Dermis blood vessel endothelial cell (primary cell): Measurements from ENCODE around the gene TMEM80. TPM values are rescaled to one million over a fixed set of nuclear protein-coding genes. Genes with fewer than 3 reads are reported as not detected.
"Not testable (repeated sequence)": the region's sequence is repeated elsewhere in the genome, so short reads cannot be mapped to it uniquely, and the experiment has no call there.

Source experiments
- DNase-seq: peaks from one replicate; pipeline ENCODE4 v3.0.0; 2010
- total RNA-seq: library from RNA; depleted of rRNA; stranded (reverse); fragments of >200 nt; gene quantifications from 2 replicates; pipeline ENCODE4 v1.2.3, GENCODE V29; 2014

Gene TMEM80
- total RNA-seq, 1 donor from 2014 or later, result 12.4 TPM

DNA sequence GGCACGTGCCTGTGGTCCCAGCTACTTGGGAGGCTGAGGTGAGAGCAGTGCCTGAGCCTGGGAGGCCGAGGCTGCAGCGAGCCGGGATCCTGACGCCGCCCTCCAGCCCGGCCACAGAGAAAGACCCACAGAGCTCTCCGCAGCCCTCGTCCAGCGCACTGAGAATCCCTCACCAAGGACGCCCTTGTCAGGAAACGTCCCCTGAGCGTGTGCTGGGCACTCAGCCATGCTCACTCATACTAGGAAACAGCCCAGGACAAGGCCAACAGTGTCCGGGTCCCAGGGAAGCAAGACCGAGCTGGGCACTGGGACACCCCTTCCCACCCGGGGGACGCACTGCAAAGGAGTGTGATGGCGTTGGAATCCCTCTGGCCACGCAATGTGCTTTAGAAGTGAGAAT is 15.1 kb upstream of the TMEM80 start:
- DNase-seq, result no peak

- no peak for DNase-seq
Measured at GRCh38 chr11:680970-681369, 14.6 kb upstream of the TMEM80 start.

DNA sequence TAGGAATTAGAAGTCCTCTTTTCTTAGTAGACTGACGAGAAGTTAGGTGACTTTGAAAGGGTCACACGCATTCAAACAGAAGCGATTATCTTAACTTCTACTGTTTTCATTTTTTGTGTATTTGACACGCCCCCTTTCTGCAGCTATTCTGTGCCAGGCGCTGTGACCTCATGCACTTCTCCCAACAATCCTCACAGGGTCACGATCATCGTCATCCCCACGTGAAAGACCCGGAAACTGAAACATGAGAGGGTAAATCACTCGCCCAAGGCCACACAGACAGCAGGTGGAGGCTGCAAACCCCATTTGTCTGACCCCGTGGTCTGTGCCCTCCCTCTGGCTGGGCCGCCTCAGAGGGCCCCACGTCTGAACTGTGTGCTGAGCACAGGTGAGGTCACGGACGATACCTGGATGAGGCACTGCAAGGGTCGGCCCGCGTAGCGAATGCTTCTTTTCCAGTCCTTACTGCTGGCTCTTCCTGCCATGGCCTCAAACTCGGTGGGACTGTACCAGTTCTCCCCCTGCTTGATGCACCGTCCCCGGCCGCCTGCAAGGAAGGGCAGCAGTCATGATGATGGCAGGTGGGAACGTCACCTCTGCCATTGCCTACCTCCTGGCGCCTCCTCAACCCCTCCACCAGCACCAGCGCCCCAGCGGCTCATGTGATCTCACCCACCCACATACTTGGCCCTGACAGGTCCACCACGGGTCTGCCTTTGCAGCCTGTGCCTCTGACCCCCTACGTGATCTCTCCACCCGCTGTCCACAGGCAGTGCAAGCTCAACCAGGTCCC is 9.0 kb upstream of the TMEM80 start:
- DNase-seq, result no peak

- DNase-seq, result no peak
Measured at GRCh38 chr11:687751-688150, 7.9 kb upstream of the TMEM80 start.

- no peak for DNase-seq
Measured at GRCh38 chr11:688681-689080, 6.9 kb upstream of the TMEM80 start.

GRCh38 chr11:689625-690024 is 6.0 kb upstream of the TMEM80 start:
- DNase-seq, result peak; percentile 73

DNA sequence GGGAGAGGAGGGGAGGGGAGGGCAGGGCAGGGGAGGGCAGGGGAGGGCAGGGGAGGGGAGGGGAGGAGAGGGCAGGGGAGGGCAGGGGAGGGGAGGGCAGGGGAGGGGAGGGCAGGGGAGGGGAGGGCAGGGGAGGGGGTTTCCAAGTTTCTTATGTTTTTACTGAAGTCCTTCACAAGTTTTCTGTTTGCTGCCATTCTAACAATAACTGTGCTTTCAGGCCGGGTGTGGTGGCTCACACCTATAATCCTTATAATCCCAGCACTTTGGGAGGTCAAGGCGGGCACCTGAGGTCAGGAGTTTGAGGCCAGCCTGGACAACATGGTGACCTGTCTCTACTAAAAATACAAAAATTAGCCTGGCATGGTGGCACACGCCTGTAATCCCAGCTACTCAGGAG is 5.4 kb upstream of the TMEM80 start:
- DNase-seq, result not testable (repeated sequence)

GRCh38 chr11:690738-691633 is 4.6 kb upstream of the TMEM80 start:
- peak; percentile 33 for DNase-seq

- DNase-seq, result no peak
Measured at GRCh38 chr11:691710-692590, 3.7 kb upstream of the TMEM80 start.

GRCh38 chr11:692824-693414 is 2.7 kb upstream of the TMEM80 start:
- no peak for DNase-seq

DNA sequence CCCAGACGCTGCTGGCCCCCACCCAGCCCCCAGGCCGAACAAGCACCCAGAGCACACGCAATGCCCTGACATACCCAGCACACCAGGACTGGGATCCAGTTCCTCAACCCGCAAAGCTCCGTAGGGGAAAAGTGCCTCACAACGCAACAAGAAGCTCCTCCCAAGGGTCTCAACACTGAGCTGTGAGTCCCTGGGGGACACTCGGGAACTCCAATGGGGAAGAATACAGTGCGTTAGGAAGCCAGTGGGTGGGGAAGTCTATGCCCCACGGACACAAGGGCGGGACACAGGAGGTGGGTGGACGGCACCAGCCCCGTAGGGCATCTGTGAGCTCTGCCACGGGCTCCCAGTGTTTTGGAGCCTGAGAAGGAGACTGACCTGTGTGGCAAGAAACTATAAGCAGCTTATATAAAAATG is 2.2 kb upstream of the TMEM80 start:
- DNase-seq, result peak; percentile 34

GRCh38 chr11:693887-694562 is 1.6 kb upstream of the TMEM80 start:
- DNase-seq, result no peak

DNA sequence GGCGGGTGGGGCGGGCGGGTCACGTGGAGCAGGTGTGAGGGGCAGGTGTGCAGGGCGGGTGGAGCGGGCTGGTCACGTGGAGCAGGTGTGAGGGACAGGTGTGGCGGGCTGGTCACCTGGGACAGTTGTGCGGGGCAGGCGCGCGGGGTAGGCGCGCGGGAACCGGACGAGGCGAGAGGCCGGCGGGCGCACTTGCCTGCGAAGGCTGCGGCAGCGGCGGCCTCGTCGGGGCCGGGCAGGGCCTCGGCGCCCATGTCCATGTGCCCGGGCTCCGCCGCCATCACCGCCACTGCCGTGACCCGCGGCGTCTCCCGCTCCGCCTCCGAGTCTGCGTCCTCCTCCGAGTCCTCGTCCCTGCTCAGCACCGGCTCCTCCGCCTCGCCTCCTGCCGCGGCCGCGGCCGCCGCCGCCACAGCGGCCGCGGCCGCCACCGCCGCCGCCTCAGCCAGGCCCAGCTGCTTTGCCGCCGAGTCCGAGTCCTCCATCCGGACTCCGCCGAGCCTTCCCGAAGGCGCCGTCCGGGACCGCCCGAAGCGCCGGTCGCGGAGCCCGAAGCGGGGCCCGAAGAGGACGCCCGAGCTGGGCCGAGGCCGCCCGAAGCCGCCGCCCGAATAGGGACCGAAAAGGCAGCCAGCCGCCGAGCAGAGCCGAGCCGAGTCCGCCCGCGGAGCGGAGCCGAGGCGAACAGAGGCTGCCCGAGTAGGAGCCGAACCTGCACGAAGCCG is 891 bp upstream of the TMEM80 start, which contains the start of gene DEAF1:
TSS of gene DEAF1 (minus strand) at position 660 of the 725 bp plus-strand sequence. CDS start at position 485, 175 bp downstream.
- peak; percentile 99 for DNase-seq

DNA sequence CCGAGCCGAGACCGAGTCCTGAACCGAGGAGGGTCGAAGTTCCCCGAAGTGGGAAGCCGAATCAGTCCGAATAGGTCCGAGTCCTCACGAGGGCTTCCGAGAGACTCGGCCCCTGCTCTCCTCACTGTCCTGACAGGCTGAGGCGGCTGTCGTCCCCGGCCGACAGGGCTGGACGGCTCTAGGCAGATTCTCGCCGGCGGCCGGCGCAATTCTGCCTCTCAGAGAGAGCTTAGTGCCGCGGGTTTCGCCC is 403 bp upstream of the TMEM80 start:
- DNase-seq, result no peak

GRCh38 chr11:696955-697491 is 1.4 kb downstream of the TMEM80 start:
- no peak for DNase-seq

GRCh38 chr11:697811-698311 is 2.2 kb downstream of the TMEM80 start:
- DNase-seq, result no peak

GRCh38 chr11:698493-699115 is 3.0 kb downstream of the TMEM80 start:
- no peak for DNase-seq

DNA sequence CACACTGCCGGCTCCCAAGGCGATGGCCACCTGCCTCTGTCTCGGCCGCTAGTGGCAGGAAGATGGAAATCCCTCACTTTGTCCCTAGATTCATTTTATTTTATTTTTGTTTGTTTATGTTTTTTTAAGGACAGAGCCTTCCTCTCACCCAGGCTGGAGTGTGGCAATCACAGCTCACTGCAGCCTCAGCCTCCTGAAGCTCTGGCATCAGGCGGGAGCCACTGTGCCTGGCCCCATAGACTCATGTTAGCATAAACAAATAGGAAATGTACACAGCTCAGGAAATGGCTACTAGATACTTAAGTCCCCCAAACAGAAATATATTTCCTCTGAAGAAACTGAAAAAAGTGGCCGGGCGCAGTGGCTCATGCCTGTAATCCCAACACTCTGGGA is 3.5 kb downstream of the TMEM80 start:
- DNase-seq, result no peak

GRCh38 chr11:699753-700152 is 4.1 kb downstream of the TMEM80 start:
- no peak for DNase-seq
